Inflammatory macrophage treated with lipopolysaccharide for 4 hours (primary cell): ENCODE results near the gene MYH7.
A peak's percentile ranks its signal among the peaks of the same experiment; 100 is the strongest.

ENCODE experiments used
- DNase-seq: peaks from one replicate; pipeline ENCODE4 v3.0.0-alpha.2; 2020

MYH7 gene

DNA sequence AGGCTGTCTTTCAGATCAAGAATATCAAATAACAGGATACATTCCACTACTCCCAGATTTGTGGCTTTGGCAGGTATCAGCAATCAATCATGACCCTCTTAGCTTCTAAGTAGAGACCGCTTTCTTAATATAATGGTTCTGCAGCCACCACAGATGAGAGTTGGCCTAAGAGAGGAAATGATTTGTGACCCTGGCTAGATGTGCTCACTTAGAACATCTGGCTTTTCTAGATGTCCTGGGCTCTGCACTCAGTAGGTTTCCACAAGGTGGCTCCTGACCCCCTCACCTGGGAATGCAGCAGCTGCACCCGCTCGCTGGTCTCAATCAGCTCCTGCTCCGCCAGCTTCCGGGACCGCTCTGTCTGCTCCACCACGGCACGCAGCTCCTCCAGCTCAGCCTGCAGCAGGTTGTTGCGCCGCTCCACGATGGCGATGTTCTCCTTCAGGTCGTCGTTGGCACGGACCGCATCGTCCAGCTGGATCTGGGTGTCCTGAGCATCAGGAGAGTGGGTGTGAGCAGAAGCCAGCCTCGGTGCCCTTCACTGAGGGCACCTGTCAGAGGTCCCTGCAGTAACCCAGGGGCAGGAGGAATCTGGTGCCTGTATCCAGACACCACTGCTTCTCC lies 49.7 kb downstream of the MYH7 start:
- no peak for DNase-seq

GRCh38 chr14:23385244-23385641 lies 50.2 kb downstream of the MYH7 start:
- no peak for DNase-seq

DNA sequence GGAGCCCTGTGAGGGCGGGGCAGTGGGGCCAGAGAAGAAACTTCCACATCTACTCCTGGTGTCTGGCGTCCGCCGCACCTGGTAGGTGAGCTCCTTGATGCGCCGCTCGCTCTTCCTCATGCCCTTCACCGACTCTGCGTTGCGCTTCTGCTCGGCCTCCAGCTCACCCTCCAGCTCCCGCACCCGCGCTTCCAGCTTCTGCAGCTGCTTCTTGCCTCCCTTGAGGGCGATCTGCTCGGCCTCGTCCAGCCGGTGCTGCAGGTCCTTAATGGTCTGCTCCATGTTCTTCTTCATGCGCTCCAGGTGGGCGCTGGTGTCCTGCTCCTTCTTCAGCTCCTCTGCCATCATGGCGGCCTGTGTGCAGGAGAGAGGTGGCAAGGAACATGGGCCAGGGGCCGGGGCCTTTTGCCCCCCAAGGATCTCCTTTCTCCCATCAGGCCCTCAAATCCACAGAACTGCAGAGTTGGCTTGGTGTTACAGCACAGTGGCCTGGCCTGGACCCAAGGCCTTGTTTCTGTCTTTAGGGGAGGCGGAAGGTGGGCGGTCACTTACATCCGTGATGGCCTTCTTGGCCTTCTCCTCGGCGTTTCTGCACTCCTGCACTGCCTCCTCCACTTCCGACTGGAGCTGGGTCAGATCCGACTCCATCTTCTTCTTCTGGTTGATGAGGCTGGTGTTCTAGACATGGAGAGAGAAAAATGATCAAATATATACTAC lies 50.9 kb downstream of the MYH7 start:
- no peak for DNase-seq

- DNase-seq, result no peak
Observed at GRCh38 chr14:23382731-23383440, 52.6 kb downstream of the MYH7 start.

- DNase-seq, result no peak
Observed at GRCh38 chr14:23382276-23382675, 53.2 kb downstream of the MYH7 start.

GRCh38 chr14:23381871-23382270 lies 53.6 kb downstream of the MYH7 start:
- DNase-seq, result no peak

- DNase-seq, result no peak
Observed at GRCh38 chr14:23380976-23381375, 54.5 kb downstream of the MYH7 start.

DNA sequence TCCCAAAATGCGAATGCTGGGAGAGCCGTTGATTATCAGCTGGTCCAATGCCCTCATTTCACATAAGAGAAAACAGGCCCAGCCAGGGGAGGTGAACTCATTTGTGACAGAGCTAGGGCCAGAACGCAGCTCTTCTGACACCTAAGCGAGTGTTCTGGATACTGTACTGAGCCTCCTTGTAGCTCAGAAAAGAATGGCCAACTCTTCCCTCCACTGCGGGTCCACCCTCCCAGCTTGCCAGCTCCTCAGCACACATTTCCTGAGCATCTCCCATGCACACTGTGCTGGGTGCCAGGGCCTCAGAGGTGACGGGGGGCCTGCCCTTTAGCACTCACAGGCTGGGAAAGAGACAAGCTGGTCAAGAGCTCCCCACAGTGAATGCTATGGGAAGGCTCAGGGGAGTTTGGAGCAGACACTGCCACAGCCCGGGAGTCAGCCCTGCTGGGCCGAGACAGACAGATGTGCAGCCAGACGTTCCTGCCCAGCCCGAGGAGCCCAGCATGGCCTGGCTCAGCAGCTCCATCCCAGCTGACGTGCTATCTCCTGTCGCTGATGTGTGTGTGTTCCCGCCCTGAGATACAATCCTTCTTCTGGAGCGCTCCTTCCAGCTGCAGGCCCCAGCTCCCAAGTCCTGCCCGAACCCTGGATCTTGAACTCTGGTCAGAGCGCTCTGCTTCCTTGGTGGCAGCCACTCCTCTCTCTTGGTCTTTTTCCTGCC lies 55.1 kb downstream of the MYH7 start:
- no peak for DNase-seq

GRCh38 chr14:23379366-23380196 lies 55.9 kb downstream of the MYH7 start:
- peak; percentile 28 for DNase-seq

GRCh38 chr14:23378612-23379220 lies 56.7 kb downstream of the MYH7 start:
- DNase-seq, result no peak

DNA sequence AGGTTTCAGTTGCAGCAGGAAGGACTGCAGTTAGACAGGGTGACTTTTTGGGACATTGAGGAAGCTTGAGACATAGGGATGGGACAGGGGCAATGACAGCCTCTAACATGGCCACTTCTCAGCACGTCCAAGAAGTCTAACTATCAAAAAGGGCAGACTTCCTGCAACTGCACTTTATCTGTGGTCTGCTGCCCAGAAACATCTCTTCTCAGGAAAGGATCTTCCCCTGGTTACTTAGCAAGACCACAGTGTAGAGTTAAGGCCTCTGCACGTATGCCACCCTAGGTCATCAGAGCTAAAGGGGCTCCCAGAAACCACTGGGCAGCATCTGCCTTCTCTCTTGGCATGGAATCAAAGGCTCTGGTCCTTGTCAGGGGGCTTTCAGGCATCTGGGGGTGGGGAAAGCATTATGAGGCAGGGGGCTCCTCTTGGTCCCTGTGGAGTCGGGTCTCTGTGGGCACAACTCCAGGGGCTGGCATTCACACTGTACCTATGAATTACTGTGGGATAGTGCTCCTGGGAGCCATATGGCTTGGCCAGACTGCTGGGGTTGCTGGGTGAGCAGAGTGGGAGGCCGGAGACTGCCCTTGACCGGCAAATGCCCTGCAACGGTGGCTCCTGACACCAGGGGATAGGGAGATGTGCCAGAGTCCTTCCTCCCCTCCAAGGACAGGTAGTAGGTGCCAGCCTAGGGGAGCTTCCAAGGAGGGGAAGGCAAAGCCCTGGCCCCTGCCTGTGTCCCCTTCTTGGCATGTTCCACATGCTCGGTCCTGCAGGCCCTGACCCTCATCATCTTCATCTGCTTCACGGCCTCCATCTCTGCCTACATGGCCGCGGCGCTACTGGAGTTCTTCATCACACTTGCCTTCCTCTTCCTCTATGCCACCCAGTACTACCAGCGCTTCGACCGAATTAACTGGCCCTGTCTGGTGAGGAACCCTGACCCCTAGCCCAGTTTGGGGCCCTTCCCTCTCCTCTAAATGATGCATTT lies 57.6 kb downstream of the MYH7 start:
- no peak for DNase-seq

GRCh38 chr14:23377198-23377550 lies 58.3 kb downstream of the MYH7 start:
- DNase-seq, result no peak

DNA sequence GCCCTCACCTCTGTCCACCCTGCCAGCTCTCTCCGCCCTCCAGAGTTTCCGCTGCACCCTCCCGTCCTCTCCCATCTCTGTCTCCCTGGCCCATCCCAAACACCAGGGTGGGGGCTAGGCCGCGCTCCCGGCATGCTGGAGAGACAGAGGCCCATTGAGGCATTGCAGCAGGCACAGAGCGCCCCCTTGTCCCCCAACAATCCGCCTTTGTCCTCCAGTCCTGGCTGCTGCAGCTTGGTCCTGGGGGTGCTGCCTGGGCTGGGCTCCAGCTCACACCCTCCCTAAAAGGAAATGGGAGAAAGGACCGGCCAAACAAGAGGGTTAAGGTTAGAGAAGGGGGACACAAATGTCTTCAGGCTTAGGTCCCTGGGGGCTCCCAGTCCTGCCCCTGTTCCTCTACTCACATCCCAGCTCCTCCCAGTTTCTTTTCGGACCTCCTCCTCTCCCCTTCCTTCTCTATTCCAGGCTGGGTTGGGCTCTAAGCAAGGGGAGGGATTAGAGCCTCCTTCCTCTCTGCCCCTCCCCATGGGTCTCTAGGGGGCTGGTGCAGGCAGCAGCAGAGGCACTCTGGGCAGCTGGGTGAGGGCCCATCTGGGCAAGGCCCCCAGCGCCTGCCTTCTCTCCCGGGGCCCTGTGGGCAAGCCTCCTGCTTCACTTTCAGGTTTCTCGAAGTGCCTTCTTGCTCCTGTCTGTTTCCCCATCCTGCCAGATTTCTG lies 58.8 kb downstream of the MYH7 start, which contains the start of gene CMTM5:
Gene CMTM5 (plus strand): TSS at position 565 of the 716 bp plus-strand sequence. CDS start 206 bp downstream, outside the sequence.
- no peak for DNase-seq

DNA sequence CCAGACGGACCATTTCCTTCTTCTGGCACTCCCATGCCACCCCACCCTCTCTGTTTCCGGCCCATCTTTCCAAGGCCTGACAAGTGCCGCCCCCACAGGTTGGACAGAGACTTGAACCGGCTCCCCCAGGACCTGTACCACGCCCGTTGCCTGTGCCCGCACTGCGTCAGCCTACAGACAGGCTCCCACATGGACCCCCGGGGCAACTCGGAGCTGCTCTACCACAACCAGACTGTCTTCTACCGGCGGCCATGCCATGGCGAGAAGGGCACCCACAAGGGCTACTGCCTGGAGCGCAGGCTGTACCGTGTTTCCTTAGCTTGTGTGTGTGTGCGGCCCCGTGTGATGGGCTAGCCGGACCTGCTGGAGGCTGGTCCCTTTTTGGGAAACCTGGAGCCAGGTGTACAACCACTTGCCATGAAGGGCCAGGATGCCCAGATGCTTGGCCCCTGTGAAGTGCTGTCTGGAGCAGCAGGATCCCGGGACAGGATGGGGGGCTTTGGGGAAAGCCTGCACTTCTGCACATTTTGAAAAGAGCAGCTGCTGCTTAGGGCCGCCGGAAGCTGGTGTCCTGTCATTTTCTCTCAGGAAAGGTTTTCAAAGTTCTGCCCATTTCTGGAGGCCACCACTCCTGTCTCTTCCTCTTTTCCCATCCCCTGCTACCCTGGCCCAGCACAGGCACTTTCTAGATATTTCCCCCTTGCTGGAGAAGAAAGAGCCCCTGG lies 59.8 kb downstream of the MYH7 start:
- no peak for DNase-seq

- no peak for DNase-seq
Observed at GRCh38 chr14:23373041-23373440, 62.4 kb downstream of the MYH7 start.

DNA sequence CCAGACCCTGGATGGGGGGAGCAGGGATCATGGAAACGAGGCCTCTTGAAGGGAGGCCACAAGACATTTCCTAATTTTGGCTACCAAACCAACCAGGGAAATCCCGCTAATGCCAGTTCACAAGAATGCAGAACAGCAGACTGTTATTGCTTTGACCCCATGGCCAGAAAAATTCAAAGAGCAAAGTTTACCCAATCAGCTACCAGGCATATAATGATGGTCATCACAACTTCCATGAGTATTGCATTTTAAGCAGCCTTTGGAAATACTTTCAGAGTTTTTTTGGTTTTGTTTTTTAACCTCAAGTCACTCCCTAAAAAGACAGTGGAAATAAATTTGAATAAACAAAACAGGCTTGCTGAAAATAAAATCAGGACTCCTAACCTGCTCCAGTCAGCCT lies 63.0 kb downstream of the MYH7 start, which contains the start of gene IL25:
Gene IL25 (plus strand): TSS at position 301 of the 400 bp plus-strand sequence.
- no peak for DNase-seq

DNA sequence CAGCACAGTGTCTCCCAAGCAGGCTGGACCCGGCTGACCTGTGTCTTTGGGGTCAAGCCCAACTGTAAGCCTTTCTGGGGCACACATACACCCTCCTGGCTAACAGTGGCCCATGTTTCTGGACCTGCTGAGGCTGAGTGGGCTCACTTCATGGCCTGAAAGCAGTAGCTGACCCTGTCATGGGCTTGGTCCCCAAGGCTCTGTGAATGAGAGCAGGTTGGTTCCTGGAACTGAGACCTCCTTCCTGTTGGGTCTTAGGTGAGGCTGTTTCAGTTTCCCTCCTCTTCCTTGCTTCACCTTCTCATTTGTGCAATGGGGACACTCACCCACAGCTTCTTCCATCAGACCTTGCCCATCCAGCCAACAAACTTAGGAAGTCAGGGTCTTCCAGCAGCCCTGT lies 63.6 kb downstream of the MYH7 start:
- no peak for DNase-seq

DNA sequence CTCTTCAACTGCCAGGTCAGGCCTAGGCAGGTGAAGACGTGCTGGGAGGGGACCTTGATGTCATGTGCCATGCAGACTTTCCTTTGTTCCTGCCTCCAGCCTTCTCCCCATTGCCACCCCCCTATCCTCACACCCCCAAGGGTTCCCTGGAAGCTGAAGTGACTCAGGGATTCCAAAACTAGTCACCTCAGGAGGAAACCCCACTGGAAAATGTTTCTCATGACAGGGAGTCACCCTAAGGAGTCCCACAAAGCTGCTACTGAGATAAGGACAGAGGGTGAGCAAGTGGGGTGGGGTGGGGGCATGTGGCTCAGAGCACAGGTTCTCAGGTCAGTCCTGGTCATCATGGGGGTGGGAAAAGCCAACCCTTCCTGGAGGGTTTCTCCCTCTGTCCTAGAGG lies 65.2 kb downstream of the MYH7 start:
- DNase-seq, result no peak

DNA sequence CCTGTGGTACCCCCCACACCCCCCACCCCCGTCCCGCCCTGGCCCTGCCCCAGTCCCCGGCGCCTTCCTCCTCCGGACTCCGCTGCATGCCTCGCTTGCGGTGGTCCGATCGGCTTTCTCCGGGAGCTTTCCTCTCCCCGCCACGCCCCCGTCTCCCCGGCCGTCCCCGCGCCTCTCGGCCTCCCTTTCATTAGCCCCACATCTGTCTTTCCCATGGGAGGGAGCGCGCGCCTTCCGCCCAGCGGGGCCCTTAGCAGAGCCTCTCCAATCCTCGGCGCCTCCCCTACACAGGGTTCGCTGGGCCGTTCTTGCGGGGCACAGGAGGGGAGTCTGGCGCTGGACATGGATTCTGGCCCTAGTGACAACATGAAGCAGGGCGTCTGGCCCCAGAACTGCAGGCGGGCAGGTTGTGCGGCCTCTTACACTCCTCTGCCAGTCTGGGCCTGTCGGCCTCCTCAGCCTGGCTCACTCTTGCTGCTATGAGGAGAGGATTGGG lies 69.0 kb downstream of the MYH7 start:
- no peak for DNase-seq
